NOMO-1 treated with DMSO at 0.1 percent for 48 hours (cell line): Measurements from ENCODE around the gene NFE2L2.
"Not testable (repeated sequence)": the region's sequence is repeated elsewhere in the genome, so short reads cannot be mapped to it uniquely, and the experiment has no call there.

Experiments
- DNase-seq: peaks from one replicate; lab custom pipeline; 2025; ENCODE audit not compliant: unreplicated experiment; lab: John Stamatoyannopoulos, UW

NFE2L2 gene

DNA sequence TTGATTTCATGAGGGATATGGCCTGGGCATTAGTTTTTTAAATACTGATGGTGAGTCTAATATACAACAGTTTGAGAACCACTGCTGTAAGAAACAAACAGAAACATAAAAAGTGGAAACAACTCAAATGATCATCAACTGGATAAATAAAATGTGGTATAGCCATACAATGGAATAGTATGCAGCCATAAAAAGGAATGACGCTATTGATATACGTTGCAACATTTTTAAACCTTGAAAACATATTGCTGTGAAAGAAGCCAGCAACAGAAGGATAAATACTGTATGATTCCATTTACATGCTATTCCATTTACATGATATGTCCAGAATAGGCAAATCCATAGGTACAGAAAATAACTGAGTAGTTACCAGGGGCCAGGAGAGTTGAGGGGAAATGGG is 6.5 kb downstream of the NFE2L2 start:
- DNase-seq, result no peak

DNA sequence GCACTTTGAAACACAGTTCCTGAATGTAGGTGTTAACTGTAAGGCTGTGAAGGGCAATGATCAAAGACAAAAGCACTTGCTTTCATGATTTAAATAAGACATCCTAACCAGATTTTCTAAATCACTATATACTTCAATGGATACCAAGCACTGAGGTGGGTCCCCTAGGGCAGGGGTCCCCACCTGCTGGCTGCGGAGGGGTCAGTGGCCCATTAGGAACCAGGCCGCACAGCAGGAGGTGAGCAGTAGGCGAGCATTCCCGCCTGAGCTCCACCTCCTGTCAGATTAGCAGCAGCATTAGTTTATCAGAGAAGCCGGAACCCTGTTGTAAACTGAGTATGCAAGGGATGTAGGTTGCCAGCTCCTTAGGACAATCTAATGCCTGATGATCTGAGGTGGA is 7.1 kb downstream of the NFE2L2 start:
- no peak for DNase-seq

DNA sequence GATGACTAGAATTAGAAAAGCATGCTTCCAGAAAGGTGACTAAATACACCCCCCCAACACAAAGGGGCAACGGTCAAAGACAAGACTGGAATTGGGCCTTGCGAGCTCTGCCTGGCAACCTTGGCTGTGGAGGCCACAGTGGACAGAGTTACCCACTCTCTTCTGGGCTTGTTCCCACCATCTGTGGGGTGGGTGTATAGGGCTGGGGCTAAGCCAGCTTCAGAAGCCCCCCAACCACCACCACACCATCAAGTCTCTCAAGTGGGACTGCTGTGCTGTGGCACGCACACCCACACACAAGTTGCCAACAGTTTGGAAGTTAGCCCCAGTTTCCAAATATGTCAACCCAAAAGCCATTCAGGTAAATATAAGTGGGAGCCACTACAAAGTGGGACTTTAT is 7.8 kb downstream of the NFE2L2 start:
- DNase-seq, result no peak

DNA sequence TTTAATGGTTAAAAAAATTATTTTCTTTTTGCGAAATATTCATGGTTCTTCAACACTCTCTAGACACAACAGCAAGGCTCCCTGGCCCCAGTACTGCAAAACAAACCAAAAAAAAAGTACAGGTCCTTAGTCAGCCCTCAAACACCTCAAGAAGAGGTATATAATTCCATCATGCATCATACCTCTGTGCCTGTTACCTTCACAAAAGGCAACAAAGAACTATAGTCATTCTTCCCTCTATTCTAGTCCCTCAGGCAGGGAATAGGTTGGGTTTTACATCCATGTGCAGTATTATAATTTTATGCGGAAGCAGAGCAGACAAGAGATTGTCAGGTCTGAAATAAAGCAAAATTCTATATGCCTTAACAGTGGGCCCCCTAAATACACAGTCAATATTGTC is 8.5 kb downstream of the NFE2L2 start:
- no peak for DNase-seq

DNA sequence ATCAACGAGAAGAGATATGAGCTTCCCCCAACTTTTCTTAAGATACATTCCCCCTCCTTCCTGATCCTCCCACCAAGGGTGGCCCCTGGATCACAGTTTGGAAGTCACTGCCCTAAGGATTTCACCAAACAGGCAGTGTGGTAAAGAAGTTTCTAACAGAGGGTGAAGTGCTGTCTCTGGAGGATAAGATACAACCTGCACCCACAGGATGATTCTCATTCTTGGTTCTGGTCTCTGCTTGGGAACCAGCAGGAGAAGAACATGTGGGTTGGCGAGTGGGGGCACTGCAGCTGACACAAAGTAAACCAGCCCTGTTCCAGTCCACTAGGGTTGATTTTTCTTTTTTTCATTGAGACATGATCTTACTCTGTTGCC is 9.3 kb downstream of the NFE2L2 start:
- no peak for DNase-seq

GRCh38 chr2:177254433-177255226 is 9.9 kb downstream of the NFE2L2 start:
- no peak for DNase-seq

DNA sequence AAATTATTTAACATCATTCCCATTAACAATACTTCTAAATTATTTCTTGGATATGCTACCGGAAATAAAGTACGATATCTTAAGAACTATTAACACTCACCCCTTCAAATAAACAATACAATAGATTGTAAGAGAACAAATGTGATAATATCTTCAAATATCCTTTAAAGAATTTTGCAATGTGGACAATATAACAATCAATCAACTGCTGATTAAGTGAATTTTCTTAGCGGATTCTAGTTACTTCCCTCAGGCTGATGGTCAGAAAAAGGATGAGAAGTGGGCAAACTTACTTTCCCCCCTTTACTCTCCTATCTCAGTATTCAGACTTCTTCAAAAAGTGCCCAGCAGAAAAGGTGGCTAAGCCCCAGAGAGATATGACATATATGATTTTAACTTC is 10.8 kb downstream of the NFE2L2 start:
- no peak for DNase-seq

DNA sequence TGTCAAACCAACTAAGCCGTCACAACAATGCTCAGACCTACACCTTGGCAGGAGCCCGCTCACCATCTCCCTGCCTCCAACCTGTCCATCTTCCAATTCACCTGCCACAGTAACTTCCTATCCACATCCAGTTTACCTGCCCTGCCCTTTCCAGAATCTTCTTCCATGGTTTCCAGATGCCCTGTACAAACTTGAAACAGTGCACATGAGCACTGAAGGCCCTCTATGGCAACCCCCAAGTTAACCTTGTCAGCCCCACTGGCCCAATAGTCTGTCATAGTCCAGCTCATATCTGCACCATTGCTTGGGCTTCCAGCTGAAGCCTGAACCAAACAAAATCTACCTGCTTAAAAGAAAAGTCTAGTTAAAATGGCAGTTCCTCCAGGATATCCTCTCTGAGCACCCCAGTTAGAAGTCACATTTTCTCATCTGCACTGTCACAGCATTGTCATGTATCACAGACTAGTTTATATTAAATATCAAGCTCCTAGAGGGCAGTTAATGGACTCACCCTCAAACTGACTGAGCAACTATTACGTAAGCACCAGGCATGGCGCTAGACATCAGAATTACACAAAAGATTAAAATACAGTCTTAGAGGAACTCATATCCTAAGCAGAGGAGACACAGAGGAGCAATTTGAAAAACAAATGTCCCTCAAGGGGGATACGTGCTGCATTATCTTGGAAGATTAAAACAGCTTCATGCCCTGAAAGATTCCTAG is 11.6 kb downstream of the NFE2L2 start:
- DNase-seq, result no peak

DNA sequence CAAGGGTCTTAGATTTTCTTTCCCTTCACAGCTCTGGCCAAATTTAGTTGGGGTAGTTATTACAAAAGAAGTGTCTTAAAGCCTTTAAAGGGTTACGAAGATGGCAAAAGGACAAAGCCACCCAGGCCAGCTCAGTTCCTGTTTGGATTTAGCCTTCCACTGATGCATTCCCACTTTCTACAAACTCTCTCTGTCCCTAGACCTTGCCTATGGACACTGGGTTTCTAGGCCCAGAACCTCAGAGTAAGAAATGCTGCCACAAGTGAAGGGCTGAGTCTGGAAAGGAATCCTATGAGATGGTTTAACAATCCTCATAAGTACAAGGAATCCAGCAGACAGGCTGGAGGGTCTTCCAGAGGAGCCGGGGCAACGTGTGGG is 13.4 kb downstream of the NFE2L2 start:
- no peak for DNase-seq

DNA sequence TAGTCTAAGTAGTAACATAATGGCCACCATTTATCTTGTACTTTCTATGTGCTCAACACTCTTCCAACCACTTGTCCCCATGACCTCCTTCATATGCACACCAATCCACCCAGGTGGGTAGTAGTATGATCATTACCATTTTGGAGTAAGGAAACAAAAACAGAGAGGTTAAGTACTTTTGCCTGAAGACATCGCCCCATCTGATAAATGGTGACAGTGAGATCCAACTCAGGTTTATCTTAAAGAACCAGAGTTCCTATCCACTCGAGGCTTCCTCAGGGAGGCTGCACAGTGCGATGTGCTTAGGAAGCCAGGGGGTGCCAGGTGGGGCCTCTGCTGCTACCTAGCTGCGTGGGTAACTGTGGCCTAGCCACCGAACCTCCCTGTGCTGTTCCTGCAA is 14.1 kb downstream of the NFE2L2 start:
- DNase-seq, result no peak

DNA sequence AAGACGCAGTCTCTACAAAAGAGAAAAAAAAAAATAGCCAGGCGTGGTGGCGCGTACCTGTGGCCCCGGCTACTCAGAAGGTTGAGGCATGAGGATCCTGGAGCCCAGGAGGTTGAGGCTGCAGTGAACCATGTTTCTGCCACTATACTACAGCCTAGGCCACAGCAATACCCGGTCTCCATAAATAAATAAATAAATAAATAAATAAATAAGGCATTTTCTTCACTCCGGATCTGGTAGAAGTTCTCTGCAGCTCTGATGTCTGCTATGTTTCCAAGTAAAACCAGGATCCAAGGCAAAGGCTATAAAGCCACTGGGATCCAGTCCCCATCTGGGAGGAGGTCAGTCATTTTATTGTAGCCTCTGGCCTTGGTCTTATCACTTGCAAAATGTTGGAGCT is 15.5 kb downstream of the NFE2L2 start:
- DNase-seq, result no peak

- no peak for DNase-seq
Observed at GRCh38 chr2:177247693-177248262, 16.7 kb downstream of the NFE2L2 start.

DNA sequence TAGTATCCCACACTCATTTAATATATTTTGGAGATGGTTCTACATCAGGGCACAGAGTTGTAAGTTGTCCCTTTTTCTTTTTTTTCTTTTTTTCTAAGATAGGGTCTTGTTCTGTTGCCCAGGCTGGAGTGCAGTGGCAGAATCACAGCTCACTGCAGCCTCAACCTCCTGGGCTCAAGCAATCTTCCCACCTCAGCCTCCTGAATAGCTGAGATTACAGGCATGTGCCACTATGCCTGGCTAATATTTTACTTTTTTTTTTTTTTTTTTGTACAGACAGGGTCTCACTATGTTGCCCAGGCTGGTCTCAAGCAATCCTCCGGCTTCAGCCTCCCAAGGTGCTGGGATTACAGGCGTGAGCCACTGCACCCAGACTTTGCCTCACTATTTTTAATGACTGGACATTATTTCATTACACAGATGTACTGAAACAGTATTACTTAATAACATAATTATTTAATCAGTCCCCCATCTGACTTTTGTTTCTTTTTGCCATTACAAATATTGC is 17.9 kb downstream of the NFE2L2 start:
- DNase-seq, result not testable (repeated sequence)

GRCh38 chr2:177246000-177246399 is 18.5 kb downstream of the NFE2L2 start:
- no peak for DNase-seq

DNA sequence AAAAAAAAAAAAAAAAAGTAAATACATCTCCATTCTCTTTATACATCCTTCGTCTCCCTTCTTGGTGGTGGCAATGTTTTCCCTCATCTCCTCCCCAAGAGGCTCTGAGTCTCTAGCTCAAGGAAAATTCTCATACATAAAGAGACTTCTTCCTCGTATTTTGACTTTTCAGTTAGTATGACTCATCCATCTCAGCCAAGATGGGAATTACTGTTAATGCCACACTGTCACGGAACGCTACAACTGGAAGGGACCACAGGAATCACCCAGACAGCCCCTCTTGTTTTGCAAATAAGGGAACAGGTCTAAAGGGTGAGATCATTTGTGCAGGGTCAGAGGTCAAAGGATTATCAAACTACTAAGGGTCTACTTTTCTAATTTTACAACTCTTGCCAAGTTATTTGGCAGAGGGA is 19.5 kb downstream of the NFE2L2 start:
- peak; percentile 33 for DNase-seq

GRCh38 chr2:177244244-177244771 is 20.2 kb downstream of the NFE2L2 start:
- no peak for DNase-seq

DNA sequence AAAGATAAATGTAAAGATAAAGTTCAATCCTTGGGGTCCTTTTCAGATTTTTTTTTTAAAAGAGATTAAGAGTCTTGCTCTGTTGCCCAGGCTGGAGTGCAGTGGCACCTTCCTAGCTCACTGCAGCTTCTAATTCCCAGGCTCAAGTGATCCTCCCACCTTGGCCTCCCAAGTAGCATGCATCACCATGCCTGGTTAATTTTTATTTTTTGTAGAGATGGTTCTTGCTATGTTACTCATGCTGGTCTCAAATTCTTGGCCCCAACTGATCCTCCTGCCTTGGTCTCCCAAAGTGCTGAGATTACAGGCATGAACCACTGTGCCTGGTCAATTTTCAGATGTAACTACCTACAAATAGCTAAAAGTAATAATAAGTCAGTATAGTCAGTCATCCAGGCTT is 21.1 kb downstream of the NFE2L2 start:
- DNase-seq, result no peak

DNA sequence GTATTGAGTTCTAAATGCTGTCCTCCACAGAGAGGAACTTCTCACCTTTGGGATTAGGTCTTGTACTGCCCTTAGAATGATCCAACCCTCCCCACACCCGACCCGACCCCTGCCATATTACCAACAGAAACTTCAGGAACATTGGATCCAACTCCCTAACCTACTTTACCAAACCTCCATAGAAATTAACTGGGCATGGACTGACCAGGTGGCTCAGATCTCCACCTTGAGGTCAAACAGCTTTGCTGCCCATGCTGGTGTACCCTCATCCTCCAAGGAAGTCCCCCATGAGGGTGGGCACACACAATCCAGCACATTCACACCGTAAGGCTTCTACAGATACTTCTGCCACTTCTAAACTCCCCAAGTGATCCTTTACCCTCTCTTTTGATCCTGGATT is 21.5 kb downstream of the NFE2L2 start:
- no peak for DNase-seq

- no peak for DNase-seq
Observed at GRCh38 chr2:177242121-177242987, 22.2 kb downstream of the NFE2L2 start.

- no peak for DNase-seq
Observed at GRCh38 chr2:177241711-177242120, 22.8 kb downstream of the NFE2L2 start.
